GM19372 (cell line): Measurements from ENCODE around the gene EMP2.
"Not testable (repeated sequence)": the region's sequence is repeated elsewhere in the genome, so short reads cannot be mapped to it uniquely, and the experiment has no call there.

Source experiments
- ATAC-seq: cut with Tn5 transposase; IDR thresholded peaks from one replicate; pipeline ENCODE4 v1.9.1; 2021; ENCODE audit warnings: mild to moderate bottlenecking, low read depth, moderate library complexity; ENCODE audit not compliant: unreplicated experiment

EMP2 gene

DNA sequence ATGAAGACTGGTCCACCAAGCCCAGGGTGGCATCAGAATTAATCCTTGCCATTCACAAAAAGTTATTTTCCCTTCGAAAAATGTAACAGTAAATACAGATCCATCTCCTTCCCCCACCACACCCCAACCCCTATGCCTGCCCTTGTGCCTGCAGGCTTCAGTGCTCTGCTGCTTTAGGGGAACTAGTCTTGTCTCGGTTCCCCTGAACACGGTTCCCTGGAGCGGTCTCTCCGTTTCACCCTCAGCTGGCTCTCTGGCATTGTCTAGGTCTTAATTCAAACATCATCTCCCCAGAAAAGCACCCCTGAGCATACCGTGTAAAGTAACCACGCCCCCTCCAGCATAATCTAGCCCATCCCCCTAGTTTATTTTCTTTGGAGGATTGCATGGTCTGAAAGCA lies 25.8 kb downstream of the EMP2 start:
- no peak for ATAC-seq

DNA sequence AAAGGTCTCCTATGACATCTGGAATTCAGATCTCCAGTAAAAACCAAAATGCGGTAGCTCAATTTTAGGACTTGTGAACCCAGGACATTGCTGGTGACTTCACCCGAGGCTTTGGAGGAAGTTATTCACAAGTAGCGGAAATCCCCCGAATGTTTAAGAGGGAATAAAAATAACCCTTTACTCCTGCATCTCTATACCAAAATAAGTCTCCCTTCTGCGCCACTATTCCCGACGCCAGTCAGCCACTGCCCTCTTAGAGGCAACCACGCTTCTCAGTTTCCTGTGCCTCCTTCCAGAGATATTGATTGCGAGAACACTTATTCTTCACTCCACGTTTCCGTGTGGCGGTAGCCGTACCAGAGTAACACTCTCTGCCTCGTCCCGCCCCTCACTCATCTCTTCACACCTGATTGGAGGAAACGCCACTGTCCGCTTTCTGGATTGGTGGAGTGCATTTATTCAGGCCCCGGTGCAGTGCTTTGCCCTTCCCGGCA lies 27.4 kb downstream of the EMP2 start:
- ATAC-seq, result peak; percentile 99

DNA sequence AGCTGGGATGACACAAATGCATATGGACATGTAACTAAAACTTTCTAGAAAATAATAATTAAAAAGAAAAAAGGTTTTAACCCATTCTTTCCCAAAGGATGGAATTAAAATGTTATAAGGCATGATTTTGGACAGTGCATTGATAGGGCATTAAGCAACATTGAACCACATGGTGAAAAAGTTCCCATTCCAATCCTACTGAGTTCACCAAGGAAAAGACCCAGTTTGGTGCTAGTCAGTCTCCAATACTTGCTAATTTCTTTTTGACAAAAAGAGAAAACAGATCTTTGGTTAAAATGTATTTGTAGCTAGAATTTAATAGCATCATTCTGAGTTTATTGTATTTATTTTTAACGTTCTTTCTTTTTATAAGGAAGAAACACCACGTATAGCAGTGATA lies 28.1 kb downstream of the EMP2 start:
- ATAC-seq, result no peak

DNA sequence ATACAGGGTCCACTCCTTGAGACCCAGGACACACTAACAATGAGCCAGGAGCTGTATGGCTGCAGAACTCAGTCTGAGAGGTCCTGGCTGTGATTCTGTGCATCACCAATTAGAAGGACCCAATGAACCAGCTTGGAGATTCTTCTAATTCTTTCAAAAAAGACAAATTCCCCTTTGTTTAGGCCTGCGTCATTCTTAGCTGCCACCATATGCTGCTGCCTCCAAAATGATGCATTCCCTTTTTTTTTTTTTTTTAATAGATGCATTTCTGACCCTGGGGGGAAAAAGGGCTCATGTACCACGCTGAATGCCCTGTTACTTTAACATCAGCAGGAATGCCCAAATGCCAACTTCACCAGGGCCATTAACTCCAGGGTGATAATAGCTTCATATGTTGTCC lies 28.5 kb downstream of the EMP2 start:
- no peak for ATAC-seq

DNA sequence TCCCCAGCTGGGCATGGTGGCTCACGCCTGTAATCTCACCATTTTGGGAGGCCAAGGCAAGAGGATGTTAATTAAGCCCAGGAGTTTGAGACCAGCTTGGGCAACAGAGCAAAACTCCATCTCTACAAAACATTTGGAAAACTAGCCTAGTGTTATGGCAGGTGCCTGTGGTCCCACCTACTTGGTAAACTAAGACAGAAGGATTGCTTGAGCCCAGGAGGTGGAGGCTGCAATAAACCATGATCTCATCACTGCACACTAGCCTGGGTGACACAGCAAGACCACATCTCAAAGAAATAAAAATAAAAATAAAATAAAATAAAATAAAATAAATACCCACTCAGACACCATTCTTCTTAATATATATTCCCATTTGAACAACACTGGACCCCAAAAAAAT lies 32.0 kb downstream of the EMP2 start:
- no peak for ATAC-seq

DNA sequence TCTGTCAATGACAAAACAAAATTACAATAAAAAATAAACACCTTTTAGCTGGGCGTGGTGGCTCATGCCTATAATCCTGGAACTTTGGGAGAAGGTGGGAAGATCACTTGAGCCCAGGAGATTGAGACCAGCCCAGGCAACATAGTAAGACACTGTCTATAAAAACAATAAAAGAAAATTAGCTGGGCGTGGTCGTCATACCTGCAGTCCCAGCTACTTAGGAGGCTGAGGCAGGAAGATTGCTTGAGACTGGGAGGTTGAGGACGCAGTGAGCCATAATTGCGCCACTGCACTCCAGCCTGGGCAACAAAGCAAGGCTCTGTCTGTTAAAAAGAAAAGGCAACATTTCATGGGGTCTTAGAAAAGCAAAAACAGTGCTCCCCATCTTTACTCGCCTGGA lies 32.7 kb downstream of the EMP2 start:
- no peak for ATAC-seq

DNA sequence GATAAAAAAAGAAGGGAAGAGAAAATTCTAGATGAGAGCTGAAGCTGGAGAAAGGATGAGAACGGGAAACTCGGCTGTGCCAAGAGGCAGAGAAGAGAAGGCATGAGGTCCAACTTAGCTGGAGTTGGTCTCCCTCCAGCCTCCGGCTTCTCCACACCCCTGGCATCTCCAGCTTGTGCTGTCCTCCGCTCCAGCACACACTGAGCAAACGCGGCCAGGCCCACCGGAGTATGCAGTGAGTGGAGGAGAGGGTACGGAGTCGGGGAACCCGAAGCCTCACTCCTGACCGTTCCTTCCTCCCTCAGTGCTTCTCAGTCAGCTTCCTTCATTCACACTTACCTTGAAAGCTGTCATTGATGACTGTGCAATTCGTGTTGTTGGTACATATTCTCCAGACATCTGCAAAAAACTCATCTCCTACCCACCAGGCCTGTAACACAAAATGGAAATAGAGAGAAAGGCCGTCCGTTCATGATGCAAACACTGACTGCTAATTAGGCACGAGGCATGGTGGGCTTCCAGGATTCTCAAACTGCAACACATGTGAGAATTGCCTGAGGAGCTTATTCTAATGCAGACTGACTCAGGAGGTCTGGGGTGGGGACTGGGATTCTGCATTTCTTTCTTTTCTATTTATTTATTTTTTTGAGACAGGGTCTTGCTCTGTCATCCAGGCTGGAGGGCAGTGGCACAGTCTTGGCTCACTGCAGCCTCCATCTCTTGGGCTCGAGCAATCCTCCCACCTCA lies 37.0 kb downstream of the EMP2 start:
- no peak for ATAC-seq

DNA sequence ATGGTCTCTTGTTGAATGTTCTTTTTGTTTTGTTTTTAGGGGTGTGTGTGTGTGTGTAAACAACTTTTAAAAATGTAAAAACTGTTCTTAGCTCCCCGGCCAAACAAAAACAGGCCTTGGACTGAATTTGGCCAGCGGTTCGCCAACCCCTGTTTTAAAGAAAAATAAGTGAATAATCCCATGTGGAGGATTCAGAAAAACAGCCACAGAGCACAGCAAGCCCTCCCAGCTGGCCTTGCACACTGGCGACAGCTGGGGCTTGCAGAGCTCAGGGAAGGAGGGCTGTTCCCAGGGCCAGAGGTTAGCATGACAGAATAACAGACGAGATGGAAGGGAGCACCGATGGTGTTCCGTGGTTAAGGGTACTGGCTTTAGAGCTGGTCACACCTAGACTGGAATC lies 39.0 kb downstream of the EMP2 start:
- no peak for ATAC-seq

DNA sequence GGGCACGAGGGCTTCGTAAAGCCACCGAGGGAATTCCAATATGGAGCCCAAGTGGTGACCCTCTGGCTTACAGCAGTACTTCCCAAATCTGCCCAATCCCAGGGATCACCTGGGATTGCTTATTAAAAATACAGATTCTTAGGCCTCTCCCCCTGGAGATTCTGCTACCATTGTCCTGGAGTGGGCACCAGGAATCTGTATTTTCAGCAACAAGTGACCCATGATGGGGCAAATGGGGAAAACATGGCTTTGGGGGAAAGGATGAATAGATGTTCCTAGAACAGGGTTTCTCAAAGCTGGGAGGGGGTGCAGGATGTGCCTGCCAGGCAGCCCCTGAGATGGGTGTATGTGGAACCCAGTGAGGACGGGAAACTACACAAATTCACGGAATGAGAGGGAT lies 40.6 kb downstream of the EMP2 start:
- ATAC-seq, result no peak

DNA sequence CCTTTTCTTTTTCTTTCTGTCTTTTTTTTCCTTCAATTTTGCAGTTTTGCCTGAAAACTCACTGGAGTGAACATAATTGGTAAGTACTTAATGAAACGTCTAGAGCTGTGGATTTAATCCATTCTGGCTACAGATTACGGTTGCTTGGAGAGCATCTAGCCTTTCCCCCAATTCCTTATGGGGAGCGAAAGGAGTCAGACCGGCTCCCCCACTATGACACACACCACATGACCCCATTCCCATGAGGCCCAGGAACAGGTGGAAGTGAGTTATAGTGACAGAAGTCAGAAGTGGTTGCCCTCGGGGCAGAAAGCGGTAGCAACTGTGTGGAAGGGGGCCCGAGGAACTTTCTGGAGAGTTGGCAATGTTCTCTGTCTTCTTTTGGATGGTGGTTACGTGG lies 41.2 kb downstream of the EMP2 start:
- ATAC-seq, result no peak

DNA sequence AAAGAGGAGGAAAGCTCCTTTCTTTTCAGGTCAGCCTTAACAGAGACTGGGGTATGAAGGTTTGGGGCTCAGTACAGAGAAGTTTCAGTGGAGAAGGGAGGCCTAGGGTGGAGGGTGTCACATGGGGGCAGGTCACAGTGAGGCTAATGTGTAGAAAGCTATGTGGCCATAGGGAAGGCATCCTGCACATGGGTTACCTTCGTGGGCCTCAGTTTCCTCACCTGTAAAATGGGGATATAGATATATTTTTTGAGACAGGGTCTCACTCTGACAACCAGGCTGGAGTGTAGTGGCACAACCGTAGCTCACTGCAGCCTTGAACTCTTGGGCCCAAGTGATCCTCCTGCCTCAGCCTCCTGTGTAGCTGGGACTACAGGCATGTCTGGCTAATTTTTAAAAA lies 41.8 kb downstream of the EMP2 start:
- no peak for ATAC-seq

DNA sequence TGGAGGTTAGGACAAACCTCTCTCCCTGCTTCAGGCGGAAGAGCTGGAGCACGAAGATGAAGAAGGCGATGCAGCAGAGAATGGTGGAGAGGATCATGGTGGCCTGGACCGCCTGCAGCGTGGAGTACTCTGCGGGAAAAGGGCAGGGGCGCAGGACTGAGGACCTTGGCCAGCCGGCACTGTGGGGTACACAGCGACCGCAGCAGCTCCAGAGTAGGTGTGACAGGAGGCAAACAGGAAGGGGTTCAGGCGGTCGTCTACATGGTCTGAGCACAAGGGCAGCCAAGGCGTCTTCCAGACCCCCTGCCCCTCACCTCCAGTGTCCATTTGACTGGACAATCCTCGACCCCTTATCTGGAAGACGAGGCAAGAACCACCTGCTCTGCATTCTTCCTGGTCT lies 42.5 kb downstream of the EMP2 start:
- ATAC-seq, result no peak

DNA sequence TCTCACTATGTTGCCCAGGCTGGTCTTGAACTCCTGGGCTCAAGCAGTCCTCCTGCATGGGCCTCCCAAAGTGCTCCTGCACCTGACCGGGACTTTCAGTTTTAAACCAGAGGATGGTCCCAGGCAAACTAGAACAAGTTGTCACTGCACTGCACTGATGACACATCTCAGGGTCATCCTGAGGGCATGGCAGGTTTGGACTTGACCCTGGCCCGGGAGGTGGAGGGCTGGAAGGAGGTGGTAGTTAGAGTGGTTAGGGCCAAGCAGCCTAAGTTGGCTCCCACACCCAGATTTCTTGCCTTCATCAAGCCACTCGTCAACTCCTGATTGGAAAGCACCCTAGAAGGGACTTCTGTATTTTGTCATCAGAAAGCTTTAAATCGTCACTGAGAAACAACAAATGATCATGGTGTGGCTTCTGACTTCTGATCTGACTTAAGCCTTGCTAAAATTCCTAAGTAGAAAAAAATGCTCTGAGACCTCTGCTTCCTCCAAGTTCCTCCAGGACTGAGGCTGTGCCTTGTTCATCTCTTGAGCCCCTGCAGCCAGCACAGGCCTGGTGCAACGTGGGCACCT lies 43.5 kb downstream of the EMP2 start:
- no peak for ATAC-seq

DNA sequence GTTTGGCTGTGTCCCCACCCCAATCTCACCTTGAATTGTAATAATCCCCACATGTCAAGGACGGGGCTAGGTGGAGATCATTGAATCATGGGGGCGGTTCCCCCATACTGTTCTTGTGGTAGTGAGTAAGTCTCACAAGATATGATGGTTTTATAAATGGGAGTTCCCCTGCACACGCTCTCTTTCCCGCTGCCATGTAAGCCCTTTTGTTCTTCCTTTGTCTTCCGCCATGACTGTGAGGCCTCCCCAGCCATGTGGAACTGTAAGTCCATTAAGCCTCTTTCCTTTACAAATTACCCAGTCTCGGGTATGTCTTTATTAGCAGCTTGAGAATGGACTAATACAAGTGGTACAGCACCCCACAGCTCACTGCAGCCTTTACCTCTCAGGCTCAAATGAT lies 44.1 kb downstream of the EMP2 start:
- ATAC-seq, result not testable (repeated sequence)

DNA sequence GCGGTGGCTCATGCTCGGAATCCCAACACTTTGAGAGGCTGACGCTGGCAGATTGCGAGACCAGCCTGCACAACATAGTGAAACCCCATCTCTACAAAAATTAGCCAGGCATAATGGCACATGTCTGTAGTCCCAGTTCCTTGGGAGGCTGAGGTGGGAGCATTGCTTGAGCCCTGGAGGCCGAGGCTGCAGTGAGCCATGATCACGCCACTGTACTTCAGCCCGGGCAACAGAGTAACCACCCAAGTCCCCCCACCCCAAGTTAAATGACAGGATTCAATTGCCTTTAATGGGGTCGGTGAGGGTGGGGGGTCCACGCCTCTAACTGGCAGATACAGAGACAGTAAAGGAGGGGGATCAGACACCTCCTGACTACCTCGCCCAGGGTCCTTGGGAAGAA lies 44.9 kb downstream of the EMP2 start:
- ATAC-seq, result no peak

DNA sequence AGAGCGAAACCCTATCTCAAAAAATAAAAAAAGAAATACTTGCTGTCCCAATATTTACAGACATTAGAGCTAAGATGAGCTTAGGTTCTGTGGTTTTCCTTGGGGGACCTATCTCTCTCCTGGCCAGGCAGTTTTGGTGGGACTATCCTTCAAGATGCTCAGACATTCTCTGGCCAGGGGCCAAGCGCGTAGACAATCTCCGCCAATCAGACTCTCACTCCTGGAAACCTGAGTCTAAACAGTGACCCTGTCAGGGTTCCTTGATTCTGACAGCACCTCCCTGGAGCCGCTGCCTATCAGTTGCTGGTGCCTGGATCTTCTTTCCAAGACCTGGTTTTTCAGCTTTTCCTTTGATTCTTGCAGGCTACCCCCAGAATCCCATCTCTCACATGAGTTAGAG lies 45.6 kb downstream of the EMP2 start:
- no peak for ATAC-seq

DNA sequence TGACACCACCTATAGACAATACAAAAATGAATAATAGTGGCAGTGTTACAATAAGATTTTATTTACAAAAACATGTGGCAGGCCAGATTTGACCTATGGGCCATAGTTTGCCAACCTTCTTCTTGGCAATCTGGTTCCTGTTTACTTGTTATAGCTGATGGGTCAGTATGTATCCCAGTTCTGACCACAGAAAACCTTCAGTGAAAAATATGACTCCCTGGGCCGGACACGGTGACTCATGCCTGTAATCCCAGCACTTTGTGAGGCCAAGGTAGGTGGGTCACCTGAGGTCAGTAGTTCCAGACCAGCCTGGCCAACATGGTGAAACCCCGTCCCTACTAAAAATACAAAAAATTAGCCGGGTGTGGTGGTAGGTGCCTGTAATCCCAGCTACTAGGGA lies 46.8 kb downstream of the EMP2 start:
- ATAC-seq, result not testable (repeated sequence)

DNA sequence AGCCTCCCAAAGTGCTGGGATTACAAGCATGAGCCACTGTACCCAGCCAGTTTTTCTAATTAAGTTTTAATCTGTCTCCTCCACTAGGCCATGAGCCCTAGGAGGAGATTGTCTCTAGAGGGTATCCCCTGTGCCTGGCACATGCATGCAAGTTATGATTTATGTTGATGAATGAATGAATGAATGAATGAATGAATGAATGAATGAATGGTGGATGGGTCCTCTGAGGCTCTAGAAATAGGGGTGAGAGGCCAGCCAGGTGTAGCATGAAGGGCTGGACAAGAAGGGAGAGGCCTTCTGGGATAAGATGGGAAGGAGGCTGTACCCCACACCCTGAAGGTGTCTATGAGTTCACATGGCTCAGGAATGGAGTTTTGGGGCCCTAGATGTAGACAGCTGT lies 48.8 kb downstream of the EMP2 start:
- ATAC-seq, result no peak

DNA sequence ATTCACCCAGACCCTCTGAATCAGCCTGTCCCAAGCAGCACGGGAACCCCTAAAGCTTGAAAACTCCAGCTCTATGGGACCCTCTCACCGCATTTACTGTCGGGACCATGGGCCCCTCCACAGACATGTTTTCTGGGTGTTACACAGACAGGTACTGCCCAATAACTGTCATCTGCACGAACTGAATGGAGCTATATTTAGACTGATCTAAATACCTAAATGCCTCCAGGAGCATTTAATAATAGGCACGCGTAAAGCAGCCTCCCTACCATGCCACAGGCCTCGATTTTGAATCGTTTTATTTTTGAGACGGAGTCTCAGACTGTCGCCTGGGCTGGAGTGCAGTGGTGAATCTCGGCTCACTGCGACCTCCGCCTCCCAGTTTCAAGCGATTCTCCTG lies 49.7 kb downstream of the EMP2 start:
- no peak for ATAC-seq

DNA sequence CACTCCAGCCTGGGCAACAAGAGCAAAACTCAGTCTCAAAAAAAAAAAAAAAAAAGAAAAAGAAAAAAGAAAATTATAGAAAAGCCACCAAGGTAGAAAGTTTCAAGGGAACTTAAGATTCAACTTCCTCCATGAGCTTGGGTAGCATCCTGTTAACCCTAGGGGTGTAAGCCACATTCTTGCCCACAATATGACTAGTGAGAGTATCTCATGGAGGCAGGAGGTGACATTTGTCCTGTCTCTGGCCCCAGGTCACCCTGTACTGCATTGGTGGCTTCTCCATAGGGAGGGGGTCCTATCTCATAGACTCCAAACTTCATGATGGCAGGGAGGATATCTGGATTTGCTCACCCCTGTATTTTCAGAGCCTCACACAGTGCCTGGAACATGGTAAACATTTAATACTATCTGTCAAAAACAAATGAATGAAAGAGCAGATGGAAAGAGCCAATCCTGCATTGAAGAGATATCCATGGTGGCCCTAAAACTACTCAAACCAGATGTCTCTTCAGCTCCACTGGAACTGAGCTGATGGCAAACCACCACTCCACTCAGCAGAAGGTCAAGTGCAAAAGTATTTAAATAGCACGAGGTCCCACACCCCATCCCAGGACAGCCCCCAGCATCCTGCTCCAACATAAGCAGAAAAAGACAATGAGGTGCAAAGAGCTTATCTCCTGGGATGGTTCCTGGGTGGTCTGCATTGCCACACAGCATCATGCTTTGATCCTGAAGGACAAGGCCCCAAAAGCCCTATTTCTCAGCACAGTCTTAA lies 50.3 kb downstream of the EMP2 start:
- ATAC-seq, result no peak

DNA sequence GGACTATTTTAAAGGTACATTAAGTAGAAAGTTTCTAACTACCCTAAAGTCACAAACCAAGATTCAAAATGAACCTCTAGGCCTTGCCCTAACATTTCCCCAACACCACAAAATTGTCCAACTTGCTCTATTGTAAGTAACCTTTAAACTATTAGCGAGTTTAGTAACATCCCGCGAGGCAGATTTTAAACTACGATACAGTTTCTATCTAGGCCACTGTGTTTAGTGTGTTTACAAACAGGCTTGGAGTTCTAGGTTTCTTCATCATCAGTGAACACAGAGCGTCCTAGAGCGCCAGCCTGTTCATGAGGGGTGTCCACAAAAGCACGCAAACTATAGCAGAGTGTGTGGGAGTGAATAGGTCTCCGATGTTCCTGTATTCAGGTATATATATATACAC lies 51.8 kb downstream of the EMP2 start:
- no peak for ATAC-seq

DNA sequence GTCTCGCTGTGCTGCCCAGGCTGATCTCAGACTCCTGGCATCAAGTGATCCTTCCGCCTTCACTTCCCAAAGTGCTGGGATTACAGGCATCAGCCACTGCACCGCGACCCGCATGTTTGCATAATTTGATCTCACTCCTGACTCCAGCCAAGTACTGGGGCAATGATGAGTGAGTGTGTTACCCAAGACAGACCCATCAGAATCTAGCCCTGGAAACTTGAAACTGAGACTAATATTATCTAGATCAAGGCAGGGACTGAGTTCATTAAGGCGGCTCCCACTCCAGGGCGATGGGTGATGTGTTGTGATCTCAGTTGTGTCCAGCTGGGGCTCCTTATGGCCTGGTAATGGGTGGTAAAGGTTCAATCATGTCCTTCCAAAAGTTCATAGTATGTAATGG lies 53.4 kb downstream of the EMP2 start:
- no peak for ATAC-seq
